Cardiac muscle cell (in vitro differentiated cells and primary cell): Measurements from ENCODE around the gene ATF2. TPM values are rescaled to one million over a fixed set of nuclear protein-coding genes. Genes with fewer than 3 reads are reported as not detected.

Experiments used
- DNase-seq, 2 donors: peaks; one replicate each; pipeline versions ENCODE4 v3.0.0 to v3.0.0-alpha.2; 2010 to 2017; ENCODE audit warnings: low read depth in 1 of 2, low spot score in 1 of 2
- H3K27ac ChIP-seq: fragments of 200-600 bp; sonication (generic); 2 replicates; pipeline ENCODE4 v1.5.1; 2016
- H3K27me3 ChIP-seq: fragments of 200-600 bp; sonication (generic); 2 replicates; pipeline ENCODE4 v1.6.0; 2016; ENCODE audit warnings: control low read depth
- H3K36me3 ChIP-seq: fragments of 200-600 bp; sonication (generic); 2 replicates; pipeline ENCODE4 v1.5.1; 2016; ENCODE audit warnings: control low read depth
- H3K4me1 ChIP-seq: fragments of 200-600 bp; sonication (generic); 2 replicates; pipeline ENCODE4 v1.8.1; 2017; ENCODE audit warnings: low read depth, mild to moderate bottlenecking, mixed run types
- H3K4me3 ChIP-seq: fragments of 200-600 bp; sonication (generic); 2 replicates; pipeline ENCODE4 v1.5.1; 2016; ENCODE audit warnings: mild to moderate bottlenecking
- H3K9me3 ChIP-seq: fragments of 200-600 bp; sonication (generic); 2 replicates; pipeline ENCODE4 v1.5.1; 2017; ENCODE audit warnings: low read depth, mild to moderate bottlenecking, control low read depth
- polyA plus RNA-seq: library from polyadenylated mRNA; unstranded; fragments of >200 nt; fragmentation: Nextera tagmentation; extraction: Ambion mirVana; gene quantifications from 2 replicates; pipeline ENCODE4 v1.2.1, GENCODE V29; 2016
- total RNA-seq: library from RNA; depleted of rRNA; stranded (reverse); fragments of >200 nt; gene quantifications from 2 replicates; pipeline ENCODE4 v1.2.3, GENCODE V29; 2016
- TF ChIP-seq, protein P1 (sequence below): IDR thresholded peaks from 2 replicates; pipeline ENCODE4 v1.5.1; 2012; ENCODE audit warnings: low read depth, mild to moderate bottlenecking, low read length

Gene ATF2
- total and polyA plus RNA-seq, 2 experiments from 2014 or later, result 25.7 to 40.9 TPM

DNA sequence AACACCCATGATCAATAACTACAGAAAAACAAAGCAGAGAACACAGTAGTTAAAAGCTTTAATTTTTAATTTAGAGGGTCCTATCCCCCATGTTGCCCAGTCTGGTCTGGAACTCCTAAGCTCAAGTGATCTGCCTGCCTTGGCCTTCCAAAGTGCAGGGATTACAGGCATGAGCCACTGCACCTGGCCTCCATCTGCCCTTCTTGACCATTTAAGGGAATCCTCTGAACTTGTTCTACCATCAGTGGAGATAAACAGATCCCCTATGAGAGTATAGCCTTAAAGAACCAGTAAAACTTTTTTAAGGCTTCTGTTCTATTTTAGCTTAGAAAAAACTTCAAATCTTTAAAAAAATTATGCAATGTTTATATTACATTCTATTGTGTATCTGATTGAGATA lies 27.0 kb upstream of the ATF2 start:
- Histone ChIP-seq H3K27me3 (no peaks in the 10 kb centered on the region), H3K9me3 (no peaks in the 10 kb centered on the region), H3K36me3 (no peaks in the 10 kb centered on the region), H3K4me1 (no peaks in the 10 kb centered on the region), H3K4me3 (no peak overlapping the region), H3K27ac (no peak overlapping the region)
- TF ChIP-seq, protein P1, sequence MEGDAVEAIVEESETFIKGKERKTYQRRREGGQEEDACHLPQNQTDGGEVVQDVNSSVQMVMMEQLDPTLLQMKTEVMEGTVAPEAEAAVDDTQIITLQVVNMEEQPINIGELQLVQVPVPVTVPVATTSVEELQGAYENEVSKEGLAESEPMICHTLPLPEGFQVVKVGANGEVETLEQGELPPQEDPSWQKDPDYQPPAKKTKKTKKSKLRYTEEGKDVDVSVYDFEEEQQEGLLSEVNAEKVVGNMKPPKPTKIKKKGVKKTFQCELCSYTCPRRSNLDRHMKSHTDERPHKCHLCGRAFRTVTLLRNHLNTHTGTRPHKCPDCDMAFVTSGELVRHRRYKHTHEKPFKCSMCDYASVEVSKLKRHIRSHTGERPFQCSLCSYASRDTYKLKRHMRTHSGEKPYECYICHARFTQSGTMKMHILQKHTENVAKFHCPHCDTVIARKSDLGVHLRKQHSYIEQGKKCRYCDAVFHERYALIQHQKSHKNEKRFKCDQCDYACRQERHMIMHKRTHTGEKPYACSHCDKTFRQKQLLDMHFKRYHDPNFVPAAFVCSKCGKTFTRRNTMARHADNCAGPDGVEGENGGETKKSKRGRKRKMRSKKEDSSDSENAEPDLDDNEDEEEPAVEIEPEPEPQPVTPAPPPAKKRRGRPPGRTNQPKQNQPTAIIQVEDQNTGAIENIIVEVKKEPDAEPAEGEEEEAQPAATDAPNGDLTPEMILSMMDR, result no peak
- DNase-seq, result no peak

DNA sequence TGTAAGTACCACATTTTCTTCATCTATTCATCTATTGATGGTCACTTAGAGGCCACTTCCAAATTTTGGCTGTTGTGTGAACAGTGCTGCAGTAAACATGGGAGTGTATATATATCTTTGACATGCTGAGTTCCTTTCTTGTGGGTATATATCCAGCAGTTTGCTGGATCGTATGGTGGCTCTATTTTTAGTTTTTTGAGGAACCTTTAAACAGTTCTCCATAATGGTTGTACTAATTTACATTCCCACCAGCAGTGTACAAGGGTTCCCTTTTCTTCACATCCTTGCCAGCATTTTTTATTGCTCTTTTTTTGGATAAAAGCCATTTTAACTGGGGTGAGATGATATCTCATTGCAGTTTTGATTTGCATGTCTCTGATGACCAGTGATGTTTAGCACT lies 20.8 kb upstream of the ATF2 start:
- Histone ChIP-seq H3K4me3 (no peak overlapping the region), H3K4me1 (no peaks in the 10 kb centered on the region)

DNA sequence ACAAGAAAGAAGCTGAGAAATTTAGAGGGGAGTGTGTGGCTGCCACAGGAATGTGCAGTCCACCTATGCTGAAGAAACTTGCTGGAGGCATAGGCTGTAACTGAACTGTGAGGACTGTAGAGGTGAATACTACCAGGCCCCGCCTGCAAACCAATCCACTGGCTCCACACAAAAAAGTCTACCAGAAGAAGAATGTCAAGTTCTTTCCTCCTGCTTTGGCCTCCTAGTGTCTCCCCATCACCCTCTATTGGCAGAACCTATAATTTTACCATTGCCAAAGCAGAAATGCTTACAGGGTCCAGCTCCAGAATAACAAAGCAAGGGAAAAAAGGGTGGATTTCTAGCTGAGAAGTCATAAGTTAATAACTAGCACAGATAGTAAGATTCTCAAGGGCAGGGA lies 19.4 kb upstream of the ATF2 start:
- H3K4me3 ChIP-seq, result no peak overlapping the region
- DNase-seq, result peak; percentile 25 to 38
- no peaks in the 10 kb centered on the region for H3K36me3 ChIP-seq
- no peaks in the 10 kb centered on the region for H3K9me3 ChIP-seq
- no peak overlapping the region for H3K27ac ChIP-seq
- TF ChIP-seq, protein P1, result peak; percentile 36
- H3K27me3 ChIP-seq, result no peaks in the 10 kb centered on the region
- H3K4me1 ChIP-seq, result no peaks in the 10 kb centered on the region

More for the DNA sequence above, 20.8 kb upstream of the ATF2 start:
- no peak for DNase-seq
- Histone ChIP-seq H3K36me3 (no peaks in the 10 kb centered on the region), H3K27ac (no peak overlapping the region), H3K9me3 (no peaks in the 10 kb centered on the region), H3K27me3 (no peaks in the 10 kb centered on the region)
- TF ChIP-seq, protein P1, result no peak

DNA sequence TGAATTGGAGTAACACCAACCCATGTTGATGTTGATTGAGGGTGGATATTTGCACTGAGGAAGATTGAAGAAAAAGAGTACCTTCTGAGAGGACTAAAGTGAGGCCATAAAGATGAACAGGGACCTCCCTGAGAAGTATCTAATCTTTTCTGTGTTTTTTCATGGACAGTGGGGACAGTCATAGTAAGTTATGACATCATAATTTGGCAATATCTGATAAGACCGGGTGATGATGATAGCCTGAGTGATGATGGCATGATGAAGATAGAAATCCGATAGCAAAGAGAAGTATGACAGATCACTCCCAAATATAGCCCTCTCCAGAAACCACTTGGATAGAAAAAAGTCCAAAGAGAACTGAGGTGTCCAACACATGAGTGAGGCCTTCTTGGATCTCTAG lies 15.7 kb upstream of the ATF2 start:
- H3K9me3 ChIP-seq, result no peaks in the 10 kb centered on the region
- no peak for DNase-seq

DNA sequence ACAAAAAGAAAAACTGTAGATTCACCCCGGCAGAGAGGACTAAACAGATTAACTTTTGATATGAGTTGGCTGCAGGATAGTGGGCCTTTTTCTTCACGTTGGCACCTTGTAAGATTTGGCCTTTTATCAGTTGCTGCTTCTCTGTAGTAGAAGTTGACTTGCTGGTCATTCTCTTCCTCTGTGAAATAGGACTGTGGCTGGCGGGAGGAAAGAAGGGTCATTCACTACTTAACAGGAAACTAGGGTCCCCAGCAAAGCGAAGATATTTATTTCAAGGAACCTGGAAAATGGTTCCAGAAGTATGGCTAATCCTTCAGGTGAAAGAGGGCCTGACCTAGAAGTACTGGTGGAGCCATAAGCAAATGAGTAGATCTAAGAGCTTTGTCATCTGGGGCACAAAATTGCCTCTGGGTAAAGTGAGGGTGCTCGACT lies 13.9 kb upstream of the ATF2 start:
- Histone ChIP-seq H3K27ac (peak overlapping the region; percentile 96), H3K9me3 (no peaks in the 10 kb centered on the region), H3K4me1 (peaks cover 33% of the 10 kb centered on the region), H3K27me3 (no peaks in the 10 kb centered on the region), H3K36me3 (peaks cover 33% of the 10 kb centered on the region), H3K4me3 (peak overlapping the region; percentile 82)
- no peak for DNase-seq
- TF ChIP-seq, protein P1, result no peak

More for the DNA sequence above, 15.7 kb upstream of the ATF2 start:
- peaks cover 22% of the 10 kb centered on the region for H3K4me1 ChIP-seq
- H3K36me3 ChIP-seq, result peaks cover 15% of the 10 kb centered on the region
- no peak overlapping the region for H3K27ac ChIP-seq
- TF ChIP-seq, protein P1, result no peak
- H3K4me3 ChIP-seq, result no peak overlapping the region
- H3K27me3 ChIP-seq, result no peaks in the 10 kb centered on the region
